Measurements from ENCODE around the gene RAB36. TPM values are rescaled to one million over a fixed set of nuclear protein-coding genes. Genes with fewer than 3 reads are reported as not detected.

Gene RAB36
- total RNA-seq, 4 donors from 2014 or later, result 0.35 to 0.55 TPM; not detected in 2

DNA sequence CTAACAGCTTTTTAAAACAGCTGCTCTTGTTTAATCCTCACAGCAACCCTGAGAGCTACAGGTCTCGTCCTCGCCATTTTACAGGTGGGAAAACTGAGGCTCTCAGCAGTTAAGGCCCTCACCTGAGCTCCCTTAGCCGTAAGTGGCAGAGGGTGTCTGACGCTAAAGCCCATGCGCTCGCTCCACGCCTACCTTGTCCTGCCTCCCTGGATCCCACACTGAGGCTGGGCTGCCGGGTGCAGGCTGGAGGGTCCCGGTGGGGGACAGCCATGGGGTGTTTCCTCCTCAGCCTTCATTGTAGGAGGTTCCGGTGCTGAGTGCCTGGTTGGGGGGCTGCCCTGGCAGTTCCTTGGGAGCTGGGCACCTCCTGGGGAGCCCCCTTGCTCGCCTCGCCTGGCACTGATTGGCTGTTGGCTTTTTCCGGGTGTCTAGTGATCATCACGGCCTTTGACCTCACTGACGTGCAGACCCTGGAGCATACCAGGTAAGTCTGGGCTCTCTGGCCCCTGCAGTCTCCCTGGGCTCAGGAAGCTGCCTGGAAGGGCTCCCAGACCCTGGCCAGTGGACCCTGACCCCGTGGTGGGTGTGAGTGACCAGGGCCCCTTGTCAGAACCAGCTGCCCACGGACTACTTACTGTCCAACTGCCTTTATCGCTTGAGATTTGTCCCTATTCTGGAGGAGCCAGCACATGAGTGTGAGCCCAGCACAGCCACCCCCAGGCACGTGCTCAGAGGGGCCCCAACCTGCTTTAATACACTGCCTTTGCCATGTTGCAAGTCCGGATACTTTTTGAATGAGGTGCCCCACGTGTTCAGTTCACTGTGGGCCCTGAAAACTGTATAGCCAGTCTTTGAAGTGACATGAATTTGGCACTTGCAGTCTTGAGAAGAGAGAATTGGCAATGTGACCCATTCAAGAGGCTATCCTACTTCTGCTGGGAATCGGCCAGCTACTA is 12.6 kb downstream of the RAB36 start:
- in situ Hi-C loops (cut with MboI; ENCODE audit: low sequenced_read_pairs in 4 of 4), result no loop called here
- no peaks in the 10 kb centered on the region for H3K4me1 ChIP-seq

DNA sequence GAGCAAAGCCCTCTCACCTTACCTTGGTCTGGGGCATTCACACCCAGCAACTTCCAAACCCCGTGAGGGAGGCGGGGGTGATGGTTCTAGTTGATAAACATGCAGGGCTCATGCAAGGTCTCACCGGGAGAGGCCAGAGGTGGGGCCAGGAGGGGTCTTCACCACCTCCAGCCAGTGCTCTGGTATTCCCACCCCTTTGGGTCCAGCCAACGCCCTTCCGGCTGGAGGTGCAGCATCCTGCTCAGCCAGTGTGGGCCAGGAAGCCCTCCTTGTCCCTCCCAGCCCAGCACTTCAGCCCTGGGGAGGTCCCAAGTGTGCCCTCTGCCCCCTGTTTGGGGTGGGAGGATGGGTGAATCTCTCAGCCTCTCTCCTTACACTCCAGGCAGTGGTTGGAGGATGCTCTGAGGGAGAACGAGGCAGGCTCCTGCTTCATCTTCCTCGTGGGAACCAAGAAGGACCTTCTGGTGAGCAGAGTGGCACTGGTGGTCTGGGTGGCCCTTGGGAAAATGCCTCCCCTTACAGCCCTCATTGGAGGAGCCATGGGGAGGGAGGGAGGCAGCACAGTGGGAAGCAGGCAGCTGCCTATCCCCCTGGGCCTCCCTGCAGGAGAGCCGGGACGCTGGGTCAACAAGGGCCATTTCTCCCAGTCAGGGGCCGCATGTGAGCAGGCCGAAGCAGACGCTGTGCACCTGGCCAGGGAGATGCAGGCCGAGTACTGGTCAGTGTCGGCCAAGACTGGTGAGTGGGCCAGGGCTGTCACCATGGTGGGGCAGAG is 13.4 kb downstream of the RAB36 start:
- ATAC-seq (no peak), DNase-seq (no peak)
- Histone ChIP-seq H3K4me3 (no peak overlapping the region), H3K27me3 (no peaks in the 10 kb centered on the region), H3K36me3 (no peaks in the 10 kb centered on the region), H3K4me1 (no peaks in the 10 kb centered on the region), H3K9me3 (no peaks in the 10 kb centered on the region), H3K27ac (no peak overlapping the region)
- TF ChIP-seq, protein P1, sequence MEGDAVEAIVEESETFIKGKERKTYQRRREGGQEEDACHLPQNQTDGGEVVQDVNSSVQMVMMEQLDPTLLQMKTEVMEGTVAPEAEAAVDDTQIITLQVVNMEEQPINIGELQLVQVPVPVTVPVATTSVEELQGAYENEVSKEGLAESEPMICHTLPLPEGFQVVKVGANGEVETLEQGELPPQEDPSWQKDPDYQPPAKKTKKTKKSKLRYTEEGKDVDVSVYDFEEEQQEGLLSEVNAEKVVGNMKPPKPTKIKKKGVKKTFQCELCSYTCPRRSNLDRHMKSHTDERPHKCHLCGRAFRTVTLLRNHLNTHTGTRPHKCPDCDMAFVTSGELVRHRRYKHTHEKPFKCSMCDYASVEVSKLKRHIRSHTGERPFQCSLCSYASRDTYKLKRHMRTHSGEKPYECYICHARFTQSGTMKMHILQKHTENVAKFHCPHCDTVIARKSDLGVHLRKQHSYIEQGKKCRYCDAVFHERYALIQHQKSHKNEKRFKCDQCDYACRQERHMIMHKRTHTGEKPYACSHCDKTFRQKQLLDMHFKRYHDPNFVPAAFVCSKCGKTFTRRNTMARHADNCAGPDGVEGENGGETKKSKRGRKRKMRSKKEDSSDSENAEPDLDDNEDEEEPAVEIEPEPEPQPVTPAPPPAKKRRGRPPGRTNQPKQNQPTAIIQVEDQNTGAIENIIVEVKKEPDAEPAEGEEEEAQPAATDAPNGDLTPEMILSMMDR (IDR thresholded peaks at IDR 0.05 in 4 of 5, conservative IDR thresholded peaks at IDR 0.05 in 1 of 5), result no peak
- no peak for TF ChIP-seq POLR2A (IDR thresholded peaks at IDR 0.05)
- intact Hi-C loops (cut with DNase I; ENCODE audit: low total_unique reads) (no loop called here), in situ Hi-C loops (cut with MboI; ENCODE audit: low sequenced_read_pairs in 4 of 4) (no loop called here)

More for the DNA sequence above, 12.6 kb downstream of the RAB36 start:
- Histone ChIP-seq H3K9me3 (no peaks in the 10 kb centered on the region), H3K36me3 (no peaks in the 10 kb centered on the region), H3K4me3 (no peak overlapping the region), H3K27me3 (no peaks in the 10 kb centered on the region), H3K27ac (no peak overlapping the region)
- intact Hi-C loops (cut with DNase I; ENCODE audit: low total_unique reads), result no loop called here
- ATAC-seq (no peak), DNase-seq (no peak)
- TF ChIP-seq, protein P1 (IDR thresholded peaks at IDR 0.05 in 4 of 5, conservative IDR thresholded peaks at IDR 0.05 in 1 of 5), result no peak
- TF ChIP-seq POLR2A (IDR thresholded peaks at IDR 0.05), result no peak

GRCh38 chr22:23159291-23159630 is 14.0 kb downstream of the RAB36 start:
- no peaks in the 10 kb centered on the region for H3K9me3 ChIP-seq
- H3K4me1 ChIP-seq, result no peaks in the 10 kb centered on the region
- in situ Hi-C loops (cut with MboI; ENCODE audit: low sequenced_read_pairs in 4 of 4), result no loop called here
- no peak for ATAC-seq
- TF ChIP-seq POLR2A (IDR thresholded peaks at IDR 0.05), result no peak
- TF ChIP-seq, protein P1 (IDR thresholded peaks at IDR 0.05 in 4 of 5, conservative IDR thresholded peaks at IDR 0.05 in 1 of 5), result no peak
- no peaks in the 10 kb centered on the region for H3K36me3 ChIP-seq
- no peaks in the 10 kb centered on the region for H3K27me3 ChIP-seq
- intact Hi-C loops (cut with DNase I; ENCODE audit: low total_unique reads), result no loop called here
- H3K4me3 ChIP-seq, result no peak overlapping the region
- no peak for DNase-seq
- no peak overlapping the region for H3K27ac ChIP-seq

- in situ Hi-C loops (cut with MboI; ENCODE audit: low sequenced_read_pairs in 4 of 4) (no loop called here), intact Hi-C loops (cut with DNase I; ENCODE audit: low total_unique reads) (no loop called here)
- no peak for DNase-seq
- no peaks in the 10 kb centered on the region for H3K4me1 ChIP-seq
- ATAC-seq, result no peak
- H3K27me3 ChIP-seq, result no peaks in the 10 kb centered on the region
- H3K4me3 ChIP-seq, result no peak overlapping the region
- H3K9me3 ChIP-seq, result no peaks in the 10 kb centered on the region
- H3K36me3 ChIP-seq, result no peaks in the 10 kb centered on the region
- H3K27ac ChIP-seq, result no peak overlapping the region
- TF ChIP-seq POLR2A (IDR thresholded peaks at IDR 0.05), result no peak
- TF ChIP-seq, protein P1 (IDR thresholded peaks at IDR 0.05 in 4 of 5, conservative IDR thresholded peaks at IDR 0.05 in 1 of 5), result no peak
These were observed 15.8 kb downstream of the RAB36 start for GRCh38 chr22:23161029-23161428.

All from gastrocnemius medialis (tissue), 4 donors.